ENCODE results near the gene UBL7.

UBL7 gene

DNA sequence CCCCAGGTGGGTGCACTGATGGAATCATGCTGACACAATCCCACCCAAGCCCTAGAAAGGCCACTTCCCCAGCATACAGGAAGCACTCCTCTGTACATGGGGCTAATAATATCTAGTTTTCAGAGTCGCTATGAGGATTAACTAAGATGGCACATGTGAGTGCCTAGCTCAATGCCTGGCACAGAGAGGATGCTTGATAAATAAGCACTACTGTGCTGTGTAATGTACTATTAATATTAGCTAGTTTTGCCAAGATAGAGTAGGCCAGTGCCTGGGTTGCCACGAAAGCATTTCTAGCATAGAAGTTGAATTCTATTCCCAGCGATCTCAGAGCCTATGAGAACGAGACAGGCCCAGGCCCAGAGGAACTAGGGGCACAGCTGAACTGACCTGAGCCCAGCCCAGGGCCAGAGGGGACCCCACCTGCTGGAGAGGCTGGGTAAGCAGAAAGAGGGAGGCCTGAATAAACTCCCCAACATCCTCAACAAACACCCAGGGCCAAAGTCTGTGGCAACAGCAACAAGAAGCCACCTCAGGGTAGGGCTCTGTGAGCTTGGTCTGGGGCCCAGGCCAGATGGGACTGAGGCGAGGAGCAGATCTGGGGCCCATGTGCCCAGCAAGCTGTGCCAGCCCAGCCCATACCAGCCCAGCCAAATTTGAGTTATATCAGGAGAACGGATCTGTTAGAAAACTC lies 19.6 kb downstream of the UBL7 start:
- no peak overlapping the region for H3K4me3 Mint-ChIP-seq
- H3K4me1 Mint-ChIP-seq: peaks cover 20 to 26% of the 10 kb centered on the region in 2 donors
- peaks cover 15% of the 10 kb centered on the region in 2 donors for H3K36me3 Mint-ChIP-seq
- DNase-seq (no peak), ATAC-seq (replicated peaks) (no peak)
- no peaks in the 10 kb centered on the region for H3K27me3 Mint-ChIP-seq
- H3K27ac Mint-ChIP-seq: no peak overlapping the region
- H3K9me3 Mint-ChIP-seq: no peaks in the 10 kb centered on the region

GRCh38 chr15:74438721-74439316 lies 22.1 kb downstream of the UBL7 start:
- H3K27ac Mint-ChIP-seq: peak overlapping the region; percentile 84
- peak overlapping the region in 1 of 2 donors; percentile 22 for H3K4me3 Mint-ChIP-seq
- peak; percentile 73 to 74 for ATAC-seq (replicated peaks)
- H3K36me3 Mint-ChIP-seq: peaks cover 1 to 3% of the 10 kb centered on the region in 2 donors
- no peaks in the 10 kb centered on the region for H3K9me3 Mint-ChIP-seq
- H3K27me3 Mint-ChIP-seq: no peaks in the 10 kb centered on the region
- peak; percentile 72 for DNase-seq
- H3K4me1 Mint-ChIP-seq: peaks cover 45 to 52% of the 10 kb centered on the region in 2 donors

GRCh38 chr15:74438206-74438605 lies 22.8 kb downstream of the UBL7 start:
- Mint-ChIP-seq H3K27ac (peak overlapping the region; percentile 84), H3K9me3 (no peaks in the 10 kb centered on the region), H3K4me1 (peaks cover 44 to 52% of the 10 kb centered on the region in 2 donors), H3K4me3 (peak overlapping the region in 1 of 2 donors; percentile 22), H3K36me3 (peaks cover 3 to 4% of the 10 kb centered on the region in 2 donors), H3K27me3 (no peaks in the 10 kb centered on the region)
- ATAC-seq (replicated peaks): no peak
- no peak for DNase-seq

DNA sequence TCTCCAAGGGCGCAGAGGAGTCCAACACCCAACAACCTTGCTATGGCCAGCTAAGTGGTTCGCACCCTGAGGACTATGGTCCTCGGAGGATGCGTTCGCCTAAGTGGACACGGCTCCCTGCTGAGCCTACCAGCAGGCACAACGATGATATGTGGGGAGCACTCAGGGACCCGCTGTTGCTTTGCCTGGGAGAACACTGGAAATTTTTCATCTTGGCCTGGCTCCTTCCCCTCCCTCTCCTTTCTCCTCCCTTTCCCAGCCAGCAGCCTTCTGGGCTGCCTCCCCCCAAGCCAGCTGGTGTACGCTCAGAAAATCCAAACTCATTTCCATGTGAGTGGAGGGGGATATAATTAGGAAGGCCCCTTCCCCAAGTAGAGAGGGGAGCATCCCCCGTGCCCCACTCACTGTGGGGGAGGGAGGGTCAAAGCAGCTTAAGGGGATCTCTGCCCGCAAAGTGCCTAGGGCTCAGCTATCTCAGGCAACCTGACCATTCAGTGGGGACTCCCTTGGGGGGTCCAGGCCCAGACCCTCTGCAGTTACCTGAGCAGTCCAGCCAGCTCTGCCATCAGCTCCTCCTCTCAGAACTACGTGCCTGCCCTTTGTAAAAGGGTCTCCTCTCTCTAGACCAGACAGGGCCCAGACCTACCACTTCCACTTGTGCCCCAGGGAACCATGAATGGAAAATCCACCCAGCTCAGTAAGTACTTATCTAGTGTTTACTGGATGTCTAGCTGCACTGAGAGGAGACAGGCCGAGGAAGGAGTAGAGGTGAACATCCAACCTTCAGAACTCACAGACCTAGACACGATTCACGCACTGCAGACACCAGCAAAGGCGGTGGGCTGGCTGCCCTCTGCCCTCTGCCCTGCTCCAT lies 26.5 kb downstream of the UBL7 start:
- DNase-seq (no peak), ATAC-seq (replicated peaks) (peak; percentile 4 to 6)
- Mint-ChIP-seq H3K4me1 (peaks cover 58 to 82% of the 10 kb centered on the region in 2 donors), H3K27ac (peak overlapping the region; percentile 99), H3K27me3 (no peaks in the 10 kb centered on the region), H3K4me3 (peak overlapping the region; percentile 91 to 92), H3K9me3 (no peaks in the 10 kb centered on the region), H3K36me3 (peaks cover 37% of the 10 kb centered on the region in 2 donors)

- Mint-ChIP-seq H3K4me1 (peaks cover 63 to 84% of the 10 kb centered on the region in 2 donors), H3K4me3 (peak within 1 kb of the TSS; percentile 91 to 94), H3K27me3 (no peaks in the 10 kb centered on the region), H3K9me3 (no peaks in the 10 kb centered on the region), H3K27ac (peak within 1 kb of the TSS; percentile 99), H3K36me3 (peaks cover 43 to 45% of the 10 kb centered on the region in 2 donors)
- ATAC-seq (replicated peaks) (peak; percentile 73 to 80), DNase-seq (peak; percentile 83)
Measured at GRCh38 chr15:74433592-74434262, 27.2 kb downstream of the UBL7 start, which contains the start of gene SEMA7A. Gene SEMA7A, minus strand, starts transcription at chr15:74433958. Its CDS starts 40 bp downstream, at chr15:74433918.

GRCh38 chr15:74432968-74433591 lies 27.9 kb downstream of the UBL7 start:
- Mint-ChIP-seq H3K4me3 (peak overlapping the region; percentile 91 to 94), H3K27me3 (no peaks in the 10 kb centered on the region)

DNA sequence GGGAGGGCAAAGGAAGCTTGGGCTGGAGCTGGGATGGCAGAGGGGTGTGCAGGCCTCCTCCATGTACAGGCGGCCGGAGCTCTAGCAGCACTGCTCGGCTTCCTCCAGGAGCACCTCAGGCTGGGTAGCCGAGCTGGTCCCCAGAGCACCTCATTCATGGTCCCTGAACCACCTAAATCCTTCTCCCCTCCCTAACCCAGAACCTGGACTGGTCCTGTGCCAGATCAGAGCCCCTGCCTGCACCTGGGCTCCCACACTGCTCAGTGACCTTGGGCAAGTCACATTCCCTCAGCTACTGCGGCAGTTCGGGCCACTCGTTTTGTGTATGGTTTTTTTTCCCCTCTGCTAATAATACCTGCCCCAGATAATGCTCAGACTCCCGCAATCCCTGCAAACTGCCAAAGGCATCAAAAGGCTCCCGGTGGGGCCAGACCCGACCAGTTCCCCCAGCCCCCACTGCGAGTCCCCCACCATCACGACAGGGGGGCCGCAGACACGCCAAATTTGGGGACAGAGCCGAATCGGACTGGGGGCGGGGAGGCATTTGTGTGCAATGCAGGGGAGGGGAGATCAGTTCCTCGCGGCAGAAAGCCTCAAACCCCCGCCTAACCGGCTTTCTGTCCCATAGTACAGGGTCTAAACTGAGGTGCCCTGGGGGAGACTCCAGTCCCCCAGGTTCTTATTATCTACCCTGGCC lies 28.5 kb downstream of the UBL7 start:
- Mint-ChIP-seq H3K4me3 (peak overlapping the region; percentile 91 to 94), H3K4me1 (peaks cover 69 to 87% of the 10 kb centered on the region in 2 donors), H3K36me3 (peaks cover 55 to 58% of the 10 kb centered on the region in 2 donors), H3K27ac (peak overlapping the region; percentile 96), H3K9me3 (no peaks in the 10 kb centered on the region), H3K27me3 (no peaks in the 10 kb centered on the region)
- ATAC-seq (replicated peaks) (no peak), DNase-seq (no peak)

More at GRCh38 chr15:74432968-74433591, 27.9 kb downstream of the UBL7 start:
- Mint-ChIP-seq H3K36me3 (peaks cover 49 to 52% of the 10 kb centered on the region in 2 donors), H3K9me3 (no peaks in the 10 kb centered on the region), H3K27ac (peak overlapping the region; percentile 96), H3K4me1 (peaks cover 62 to 84% of the 10 kb centered on the region in 2 donors)
- DNase-seq (no peak), ATAC-seq (replicated peaks) (no peak)

GRCh38 chr15:74431645-74432044 lies 29.3 kb downstream of the UBL7 start:
- Mint-ChIP-seq H3K27me3 (no peaks in the 10 kb centered on the region), H3K4me3 (peak overlapping the region; percentile 91 to 94), H3K4me1 (peaks cover 71 to 87% of the 10 kb centered on the region in 2 donors), H3K36me3 (peaks cover 61 to 66% of the 10 kb centered on the region in 2 donors), H3K9me3 (no peaks in the 10 kb centered on the region), H3K27ac (peak overlapping the region; percentile 96)
- ATAC-seq (replicated peaks) (no peak), DNase-seq (no peak)

GRCh38 chr15:74431116-74431515 lies 29.8 kb downstream of the UBL7 start:
- peak overlapping the region; percentile 91 to 94 for H3K4me3 Mint-ChIP-seq
- ATAC-seq (replicated peaks) (no peak), DNase-seq (no peak)
- peaks cover 71 to 87% of the 10 kb centered on the region in 2 donors for H3K4me1 Mint-ChIP-seq
- H3K9me3 Mint-ChIP-seq: no peaks in the 10 kb centered on the region
- H3K36me3 Mint-ChIP-seq: peaks cover 67 to 71% of the 10 kb centered on the region in 2 donors
- no peaks in the 10 kb centered on the region for H3K27me3 Mint-ChIP-seq
- peak overlapping the region; percentile 96 for H3K27ac Mint-ChIP-seq

DNA sequence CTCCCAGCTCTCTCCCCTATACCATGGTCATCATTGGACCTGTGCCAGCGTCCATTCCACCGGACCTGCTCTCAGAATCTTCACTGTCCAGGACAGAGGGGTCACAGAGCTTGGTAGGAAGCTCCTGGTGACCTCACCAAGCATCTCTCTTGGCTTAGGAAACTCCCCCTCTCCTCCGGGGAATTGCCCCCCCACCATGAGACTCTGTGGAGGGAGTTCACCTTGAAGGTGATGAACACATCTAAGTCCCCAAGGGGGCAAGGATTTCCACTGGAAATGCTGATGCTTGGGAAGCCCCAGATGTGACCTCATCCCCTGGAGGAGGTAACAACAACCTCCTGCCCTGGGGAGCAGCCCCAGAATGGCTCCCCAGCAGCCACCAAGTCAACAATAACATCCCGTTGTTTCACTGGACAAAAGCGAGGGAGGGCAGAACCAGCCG lies 30.4 kb downstream of the UBL7 start:
- Mint-ChIP-seq H3K4me3 (peak overlapping the region; percentile 91 to 94), H3K27ac (peak overlapping the region; percentile 96), H3K36me3 (peaks cover 72 to 77% of the 10 kb centered on the region in 2 donors), H3K4me1 (peaks cover 71 to 87% of the 10 kb centered on the region in 2 donors), H3K27me3 (no peaks in the 10 kb centered on the region), H3K9me3 (no peaks in the 10 kb centered on the region)
- ATAC-seq (replicated peaks) (peak; percentile 6 to 19), DNase-seq (peak; percentile 66)

DNA sequence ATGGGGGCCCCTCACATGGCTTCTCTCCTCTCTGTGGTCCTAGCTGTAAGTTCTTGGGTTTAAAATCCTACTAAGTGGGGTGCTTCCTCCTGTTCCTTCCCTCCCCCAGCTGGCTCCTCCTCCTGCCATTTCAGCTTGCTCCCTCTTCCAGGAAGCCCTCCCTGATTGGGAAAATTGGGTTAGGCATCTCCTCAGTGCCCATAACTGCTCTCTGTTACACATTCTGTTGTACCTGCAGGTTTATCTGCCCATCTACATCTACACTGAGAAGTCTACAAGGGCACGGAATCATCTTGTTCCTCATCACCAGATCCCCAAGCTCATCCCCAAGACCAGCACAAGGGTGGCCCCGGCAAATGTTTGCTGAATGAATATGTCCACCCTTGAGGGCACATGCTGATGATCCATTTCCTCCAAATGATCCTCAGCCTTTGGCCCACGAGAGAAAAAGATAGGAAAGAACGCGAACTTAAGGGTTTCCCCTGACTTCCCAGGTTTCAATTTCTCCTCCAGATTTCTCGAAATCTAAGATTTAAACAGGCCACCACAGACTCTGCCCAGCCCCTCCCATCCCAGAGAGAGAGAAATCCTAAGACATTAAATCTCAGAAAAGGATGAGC lies 31.1 kb downstream of the UBL7 start:
- peaks cover 74 to 81% of the 10 kb centered on the region in 2 donors for H3K36me3 Mint-ChIP-seq

GRCh38 chr15:74428970-74429780 lies 31.8 kb downstream of the UBL7 start:
- Mint-ChIP-seq H3K27me3 (no peaks in the 10 kb centered on the region), H3K27ac (peak overlapping the region; percentile 96), H3K4me3 (peak overlapping the region; percentile 91 to 94), H3K4me1 (peaks cover 68 to 87% of the 10 kb centered on the region in 2 donors), H3K9me3 (no peaks in the 10 kb centered on the region), H3K36me3 (peaks cover 81 to 85% of the 10 kb centered on the region in 2 donors)
- ATAC-seq (replicated peaks) (peak; percentile 6 to 12), DNase-seq (no peak)

More for the DNA sequence above, 31.1 kb downstream of the UBL7 start:
- peaks cover 68 to 87% of the 10 kb centered on the region in 2 donors for H3K4me1 Mint-ChIP-seq
- no peaks in the 10 kb centered on the region for H3K9me3 Mint-ChIP-seq
- H3K4me3 Mint-ChIP-seq: peak overlapping the region; percentile 91 to 94
- H3K27me3 Mint-ChIP-seq: no peaks in the 10 kb centered on the region
- H3K27ac Mint-ChIP-seq: peak overlapping the region; percentile 96
- no peak for ATAC-seq (replicated peaks)
- no peak for DNase-seq
